Activated T-cell treated with anti-CD3 and anti-CD28 coated beads for 4 hours (primary cell): Measurements from ENCODE around the gene C16orf96.

ENCODE experiments used
- DNase-seq: peaks from one replicate; pipeline ENCODE4 v3.0.0-alpha.2; 2020

C16orf96 gene

DNA sequence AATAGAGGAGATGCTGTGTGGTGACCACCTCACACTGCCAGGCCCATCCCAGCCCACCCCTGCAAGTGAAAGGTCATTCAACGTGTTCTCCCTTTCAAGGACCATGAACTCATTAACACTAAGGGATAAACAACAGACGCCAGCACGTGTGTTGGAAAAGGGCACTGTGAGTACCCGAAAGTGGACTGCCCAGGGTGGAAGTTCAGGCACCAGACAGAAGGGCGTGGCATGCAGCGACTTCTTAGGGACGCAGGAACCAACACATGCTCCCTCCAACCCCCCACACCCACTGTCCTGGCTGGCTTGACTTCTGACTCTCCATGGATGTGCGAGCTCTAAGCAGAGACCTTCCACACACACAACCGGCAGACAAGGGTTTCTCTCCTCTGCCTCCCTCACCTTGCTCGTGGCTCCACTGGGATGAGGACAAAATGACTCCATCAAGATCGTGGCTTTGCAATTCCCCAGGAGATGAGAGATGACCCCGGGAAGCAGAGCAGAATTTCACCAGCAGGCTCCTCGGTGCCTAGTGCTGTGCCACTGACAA lies 47.6 kb downstream of the C16orf96 start:
- DNase-seq = no peak

- no peak for DNase-seq
These were observed 48.3 kb downstream of the C16orf96 start for GRCh38 chr16:4604401-4604800.

GRCh38 chr16:4606354-4606753 lies 50.2 kb downstream of the C16orf96 start:
- no peak for DNase-seq

DNA sequence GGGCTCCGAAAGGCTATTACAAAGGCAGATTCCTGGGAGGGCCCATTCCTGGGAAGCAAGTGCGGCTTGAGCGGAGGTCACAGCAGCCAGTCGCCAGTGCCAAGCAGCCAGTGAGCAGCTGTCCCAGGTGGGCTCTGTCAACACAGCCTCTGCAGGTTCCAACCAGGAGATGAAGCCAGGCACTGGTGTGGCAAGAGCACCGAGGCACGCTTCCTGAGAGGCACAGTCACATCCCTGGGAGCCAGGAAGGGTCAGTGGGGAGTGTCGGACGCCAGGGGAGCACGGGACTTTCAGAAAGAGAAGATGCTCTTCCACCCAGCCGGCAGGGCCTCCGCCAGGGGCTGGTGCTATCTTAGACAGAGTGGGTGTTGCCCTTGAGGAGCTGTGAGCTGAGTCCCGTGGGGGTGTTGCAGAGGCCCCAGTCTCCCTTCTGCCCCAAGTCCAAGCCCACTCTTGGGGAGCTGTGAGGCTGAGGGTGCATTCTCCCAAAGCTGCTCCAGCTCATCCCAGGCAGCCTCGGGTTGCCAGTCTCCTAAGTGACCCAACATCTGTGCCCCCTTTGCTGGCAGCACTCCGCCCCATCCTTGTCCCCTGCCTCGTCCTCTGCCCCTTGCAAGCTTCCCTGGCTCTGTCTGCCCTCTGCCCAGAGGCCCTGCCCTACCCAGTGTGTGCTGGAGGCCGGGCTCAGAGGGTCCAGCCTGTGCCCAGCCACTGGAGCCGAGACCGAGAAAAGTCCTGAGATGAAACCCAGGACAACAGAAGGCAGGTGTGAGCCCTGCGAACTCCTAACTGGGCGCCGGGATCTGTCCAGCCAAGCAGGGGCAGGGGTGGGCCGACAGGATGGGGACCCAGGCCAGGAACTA lies 51.9 kb downstream of the C16orf96 start:
- DNase-seq = no peak

DNA sequence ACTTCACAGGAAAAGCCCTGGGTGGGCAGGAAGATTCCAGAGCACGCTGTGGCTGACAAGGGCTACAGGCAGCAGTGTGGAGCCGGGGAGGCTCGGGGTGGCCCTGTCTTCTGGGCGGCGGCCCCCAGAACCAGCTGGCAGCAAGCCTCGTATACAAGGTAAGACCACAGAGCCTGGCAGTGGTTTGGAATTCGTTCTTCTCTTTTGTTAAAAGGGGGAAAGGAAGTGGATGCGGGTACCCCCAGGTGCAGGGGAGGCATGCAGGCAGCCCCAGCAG lies 52.5 kb downstream of the C16orf96 start:
- no peak for DNase-seq

DNA sequence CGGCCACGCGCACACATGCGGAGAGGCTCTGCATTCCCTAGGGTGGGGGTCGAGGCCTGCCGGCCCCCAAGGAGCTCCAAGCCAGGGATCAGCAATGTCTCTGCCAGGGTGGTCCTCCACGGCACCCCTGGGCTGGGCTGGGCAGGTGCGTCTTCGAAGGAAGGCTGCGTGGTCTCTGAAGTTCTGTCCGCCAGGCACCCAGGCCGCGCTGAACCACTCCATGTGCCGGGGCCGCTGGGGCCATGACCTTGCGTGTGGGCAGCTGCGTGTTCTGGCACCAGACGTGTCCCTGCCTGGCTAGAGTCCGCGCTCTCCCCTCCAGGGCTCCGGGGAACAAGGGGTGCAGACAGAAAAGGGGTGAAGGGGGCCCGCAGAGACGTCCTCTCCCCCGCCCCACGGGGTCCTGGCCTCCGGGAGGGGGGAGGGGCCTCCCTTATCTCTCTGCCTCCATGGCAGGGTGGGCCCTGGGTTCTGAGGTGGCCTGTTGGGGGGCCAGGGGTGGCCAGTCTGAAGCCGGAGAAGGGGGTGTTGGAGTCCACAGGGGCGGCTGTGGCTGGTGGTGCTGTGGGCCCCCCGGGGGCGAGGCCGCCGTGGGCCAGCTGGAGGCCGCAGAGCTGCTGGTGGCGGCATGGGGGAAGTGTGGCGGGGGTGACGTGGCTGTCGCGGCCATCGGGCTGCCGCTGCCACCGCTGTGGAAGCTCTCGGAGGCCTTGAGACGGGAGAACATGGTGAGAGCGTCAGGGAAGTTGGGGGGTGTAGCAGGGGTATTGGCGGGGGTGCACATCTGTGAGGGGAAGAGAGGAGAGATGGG lies 53.3 kb downstream of the C16orf96 start:
- no peak for DNase-seq

GRCh38 chr16:4610011-4611005 lies 54.2 kb downstream of the C16orf96 start:
- DNase-seq = no peak

DNA sequence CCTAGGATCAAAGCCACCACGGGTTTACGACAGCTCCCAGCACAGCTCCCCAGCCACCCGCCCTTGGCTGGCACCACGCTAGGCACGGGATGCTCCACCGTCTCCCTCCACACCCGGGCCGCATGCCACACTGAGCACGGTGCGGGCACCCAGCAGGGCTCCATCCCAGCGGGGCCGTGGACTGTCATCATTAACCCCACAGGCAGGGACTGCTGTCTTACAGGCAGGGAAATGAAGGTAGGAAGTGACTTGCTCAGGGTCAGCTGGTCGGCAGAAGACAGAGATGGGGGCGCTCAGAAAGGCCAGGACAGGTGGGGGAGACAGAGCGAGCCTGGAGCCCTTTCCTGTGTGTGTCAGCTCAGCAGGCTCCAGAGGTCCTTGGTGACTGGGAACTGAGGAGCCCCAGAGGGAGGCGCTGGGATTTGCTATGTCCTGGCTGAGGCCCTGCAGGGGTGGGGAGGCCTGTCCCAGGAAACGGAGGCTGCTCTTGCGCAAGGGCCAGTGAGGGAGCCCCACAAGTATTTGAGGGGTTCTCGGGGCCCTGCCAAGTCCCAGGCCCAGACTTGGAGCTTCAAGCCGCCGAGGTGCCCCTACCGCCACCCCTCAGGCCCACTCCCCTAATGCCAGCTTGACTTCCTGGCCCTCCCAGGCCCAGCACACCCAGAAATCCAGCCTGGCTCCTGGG lies 55.3 kb downstream of the C16orf96 start:
- no peak for DNase-seq

GRCh38 chr16:4612474-4612931 lies 56.4 kb downstream of the C16orf96 start:
- no peak for DNase-seq

GRCh38 chr16:4612977-4613635 lies 57.0 kb downstream of the C16orf96 start:
- DNase-seq = no peak

DNA sequence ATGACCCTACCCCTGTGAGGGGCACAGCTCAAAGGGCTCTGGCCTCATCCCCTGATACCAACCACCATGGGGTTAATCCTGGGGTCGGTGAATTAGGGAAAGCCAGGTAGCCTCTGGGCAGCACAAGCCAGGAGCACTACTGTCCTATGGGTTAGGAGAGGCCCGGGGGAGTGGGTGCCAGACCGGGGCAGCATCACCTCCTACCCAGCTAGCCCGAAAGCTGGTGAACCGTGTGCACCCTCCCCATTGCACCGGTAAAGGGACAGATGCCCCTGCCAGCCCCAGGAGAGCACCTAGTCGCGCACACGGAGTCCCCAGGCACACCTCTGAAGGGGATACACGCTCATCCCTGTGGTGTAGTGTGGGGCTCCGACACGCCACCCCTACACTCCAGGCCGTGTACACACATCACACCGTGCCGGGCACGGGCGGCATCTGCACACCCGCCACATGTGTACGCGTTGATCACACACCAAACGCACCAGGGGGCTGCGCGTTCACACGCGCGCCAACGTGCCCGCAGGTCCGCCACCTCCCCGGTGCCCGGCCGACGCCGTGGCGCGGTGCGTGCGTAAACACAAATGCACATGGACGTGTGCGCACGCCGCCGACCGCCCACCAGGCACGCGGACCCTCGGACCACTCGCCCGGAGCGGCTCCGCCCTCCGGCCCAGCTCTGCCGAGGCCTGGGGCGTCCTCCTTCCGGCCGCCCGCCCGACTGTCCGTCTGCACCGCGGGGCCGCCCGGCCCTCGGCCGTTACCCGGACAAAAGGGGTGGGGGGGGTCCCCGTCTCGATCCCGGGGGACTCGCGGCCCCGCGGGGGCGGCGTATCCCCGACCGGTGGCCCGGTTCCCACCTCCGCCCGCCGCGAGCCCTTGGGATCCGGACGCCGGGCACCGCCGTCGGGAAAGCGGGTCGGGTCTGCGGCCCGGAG lies 57.8 kb downstream of the C16orf96 start:
- DNase-seq = peak; percentile 27

DNA sequence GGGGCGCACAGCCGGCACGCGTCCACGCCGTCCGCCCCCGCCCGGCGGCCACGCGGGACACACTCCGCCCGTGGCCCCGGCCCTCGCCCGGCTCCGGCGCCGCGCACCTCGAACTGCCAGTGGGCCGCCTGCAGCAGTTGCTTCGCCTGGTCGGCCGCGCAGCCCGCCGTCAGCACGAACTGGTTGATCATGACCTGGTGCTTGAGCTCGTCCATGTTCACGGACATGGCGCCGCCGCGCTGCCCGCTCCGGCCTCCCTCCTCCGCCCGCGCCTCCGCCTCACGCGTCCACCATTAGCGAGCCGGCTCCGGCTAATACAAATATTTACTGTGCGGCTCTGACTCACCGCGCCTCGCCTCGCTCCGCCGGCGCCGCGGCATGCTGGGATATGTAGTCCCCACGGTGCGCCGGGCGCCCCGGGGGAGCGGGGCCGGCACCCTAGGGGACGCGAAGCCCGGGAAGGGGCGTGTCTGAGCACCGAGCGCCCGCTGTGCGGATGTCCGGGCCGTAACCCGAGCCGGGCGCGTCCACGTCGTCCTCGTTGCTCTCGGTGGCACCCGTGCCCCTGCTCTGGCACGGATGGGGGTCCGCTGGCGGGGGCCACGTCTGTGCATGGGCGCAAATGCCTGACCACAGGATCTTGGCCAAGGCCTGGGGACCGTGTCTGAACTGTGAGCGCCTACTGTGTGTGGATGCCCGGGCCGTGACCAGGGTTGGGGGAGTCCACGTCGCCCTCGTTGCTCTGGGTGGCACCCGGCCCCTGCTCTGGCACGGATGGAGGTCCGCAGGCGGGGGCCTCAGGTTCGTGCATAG lies 58.6 kb downstream of the C16orf96 start, which contains the start of gene UBALD1:
Gene UBALD1 (minus strand): TSS at position 318 of the 813 bp plus-strand sequence. CDS start 91 bp downstream, at position 227.
- peak; percentile 68 for DNase-seq

DNA sequence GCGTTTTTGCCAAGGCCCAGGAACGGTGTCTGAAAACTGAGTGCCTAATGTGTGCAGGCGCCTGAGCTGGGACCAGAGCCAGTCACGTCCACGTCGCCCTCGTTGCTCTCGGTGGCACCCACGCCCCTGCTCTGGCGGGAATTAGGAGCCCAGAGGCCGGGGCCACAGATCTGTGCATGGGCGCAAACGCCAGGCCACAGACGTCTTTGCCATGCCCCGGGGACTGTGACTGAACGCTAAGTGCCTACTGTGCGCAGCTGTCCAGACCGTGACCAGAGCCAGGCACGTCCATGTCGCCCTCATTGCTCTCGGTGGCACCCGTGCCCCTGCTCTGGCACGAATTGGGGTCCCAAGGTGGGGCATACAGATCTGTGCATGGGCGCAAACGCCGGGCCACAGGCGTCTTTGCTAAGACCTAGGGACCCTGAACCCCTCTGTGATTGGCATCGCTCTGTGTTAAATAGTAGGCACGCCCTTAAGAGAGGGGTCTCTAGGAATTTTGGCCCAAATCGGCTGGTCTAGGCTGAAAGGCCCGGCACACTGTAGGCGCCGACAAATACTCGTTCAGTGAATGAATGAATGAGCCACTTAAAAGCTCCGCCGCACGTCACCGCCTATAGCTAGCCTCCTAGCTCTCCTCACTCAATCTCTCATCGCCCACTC lies 59.4 kb downstream of the C16orf96 start:
- no peak for DNase-seq

GRCh38 chr16:4616047-4616811 lies 60.1 kb downstream of the C16orf96 start:
- peak; percentile 98 for DNase-seq

DNA sequence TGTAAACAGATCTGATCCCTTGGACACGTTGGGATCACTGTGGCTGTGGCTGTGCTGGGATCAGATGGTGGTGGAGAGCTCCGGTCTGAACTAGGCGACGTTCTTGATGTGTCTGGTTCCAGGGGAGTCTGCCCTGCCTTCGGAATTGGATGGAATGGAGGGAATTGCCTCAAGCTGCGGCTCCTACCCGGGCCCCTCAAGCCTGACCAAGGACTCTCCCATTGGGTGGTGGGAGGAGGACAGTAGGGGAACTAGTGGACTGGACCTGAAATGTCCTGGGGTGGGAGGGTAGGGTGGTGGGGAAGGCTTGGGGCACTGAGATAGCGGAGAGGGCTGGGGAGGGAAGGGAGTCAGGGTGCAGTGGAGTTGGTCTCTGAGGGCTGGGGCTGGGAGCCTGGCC lies 61.7 kb downstream of the C16orf96 start:
- DNase-seq = no peak

GRCh38 chr16:4618645-4619418 lies 62.7 kb downstream of the C16orf96 start:
- DNase-seq = no peak

DNA sequence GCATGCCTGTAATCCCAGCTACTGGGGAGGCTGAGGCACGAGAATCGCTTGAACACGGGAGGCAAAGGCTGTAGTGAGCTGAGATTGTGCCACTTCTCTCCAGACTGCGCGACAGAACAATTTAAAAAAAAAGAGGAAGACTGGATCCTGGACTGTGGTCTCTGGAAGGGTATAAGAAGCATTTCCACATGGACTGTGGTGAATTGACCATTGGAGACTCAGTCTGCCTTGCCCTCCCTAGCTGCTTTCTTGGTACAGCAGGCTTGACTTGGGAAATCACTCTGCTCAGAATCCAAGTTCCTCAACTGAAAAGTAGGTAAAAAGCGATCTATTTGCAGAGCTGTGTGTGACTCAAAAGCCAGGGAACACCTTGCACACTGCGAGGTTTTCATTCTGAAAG lies 67.5 kb downstream of the C16orf96 start:
- no peak for DNase-seq
